ENCODE measurements around the gene CDC5L.

The CDC5L gene

DNA sequence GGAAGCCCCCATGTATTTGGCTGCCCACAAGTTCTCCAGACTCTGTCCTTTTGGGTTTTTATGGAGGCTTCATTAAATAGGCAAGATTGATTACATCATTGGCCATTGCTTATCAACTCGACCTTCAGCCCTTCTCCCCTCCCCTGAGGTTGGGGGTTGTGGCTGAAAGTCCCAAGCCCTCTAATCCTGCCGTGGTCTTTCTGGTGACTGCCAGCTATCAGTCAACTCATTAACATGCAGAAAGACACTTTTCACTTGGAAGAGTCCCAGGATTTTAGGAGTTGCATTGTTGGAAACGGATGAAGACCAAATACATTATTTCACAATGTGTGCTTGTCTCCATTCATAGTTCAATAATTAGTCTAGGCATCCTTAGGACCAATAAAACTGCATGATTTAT is 9.5 kb downstream of the CDC5L start:
- Mint-ChIP-seq H3K27me3 (no peaks in the 10 kb centered on the region), H3K4me3 (no peak overlapping the region), H3K27ac (no peak overlapping the region), H3K4me1 (peaks cover 42% of the 10 kb centered on the region), H3K9me3 (no peaks in the 10 kb centered on the region)
- ATAC-seq = no peak
- DNase-seq = no peak

- H3K9me3 Mint-ChIP-seq = no peaks in the 10 kb centered on the region
- H3K4me3 Mint-ChIP-seq = no peak overlapping the region
- ATAC-seq (no peak), DNase-seq (no peak)
- H3K27ac Mint-ChIP-seq = no peak overlapping the region
- H3K4me1 Mint-ChIP-seq = peaks cover 38% of the 10 kb centered on the region
- no peaks in the 10 kb centered on the region for H3K27me3 Mint-ChIP-seq
Measured at GRCh38 chr6:44397424-44398164, 10.1 kb downstream of the CDC5L start.

- Mint-ChIP-seq H3K27ac (peak overlapping the region; percentile 42 to 90), H3K4me1 (peaks cover 38% of the 10 kb centered on the region), H3K27me3 (no peaks in the 10 kb centered on the region), H3K9me3 (no peaks in the 10 kb centered on the region), H3K4me3 (peak overlapping the region; percentile 35 to 57)
- no peak for ATAC-seq
- no peak for DNase-seq
Measured at GRCh38 chr6:44399991-44400390, 12.5 kb downstream of the CDC5L start.

DNA sequence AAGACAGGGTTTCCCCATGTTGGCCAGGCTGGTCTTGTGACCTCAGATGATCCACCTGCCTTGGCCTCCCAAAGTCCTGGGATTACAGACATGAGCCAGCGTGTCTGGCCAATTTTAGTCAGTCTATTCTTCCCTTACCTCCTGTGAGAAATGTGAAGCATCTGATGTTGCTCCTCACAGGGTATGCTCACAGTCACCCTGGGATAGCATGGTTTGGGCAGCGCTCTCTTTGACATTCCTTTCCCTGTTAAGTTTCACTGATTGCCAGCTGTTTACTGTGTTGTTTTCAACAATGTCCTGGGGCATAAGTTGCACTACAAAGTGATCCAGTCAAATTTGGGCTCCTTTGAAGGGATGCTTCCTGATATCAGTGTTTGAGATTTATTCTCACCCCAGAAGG is 13.1 kb downstream of the CDC5L start:
- H3K4me1 Mint-ChIP-seq = peaks cover 36% of the 10 kb centered on the region
- H3K27me3 Mint-ChIP-seq = no peaks in the 10 kb centered on the region

GRCh38 chr6:44401138-44401537 is 13.6 kb downstream of the CDC5L start:
- H3K4me3 Mint-ChIP-seq = no peak overlapping the region
- DNase-seq (no peak), ATAC-seq (no peak)
- H3K27me3 Mint-ChIP-seq = no peaks in the 10 kb centered on the region
- peaks cover 36% of the 10 kb centered on the region for H3K4me1 Mint-ChIP-seq
- H3K9me3 Mint-ChIP-seq = no peaks in the 10 kb centered on the region
- no peak overlapping the region for H3K27ac Mint-ChIP-seq

More for the DNA sequence above, 13.1 kb downstream of the CDC5L start:
- no peak for ATAC-seq
- Mint-ChIP-seq H3K9me3 (no peaks in the 10 kb centered on the region), H3K4me3 (no peak overlapping the region), H3K27ac (no peak overlapping the region)
- no peak for DNase-seq

DNA sequence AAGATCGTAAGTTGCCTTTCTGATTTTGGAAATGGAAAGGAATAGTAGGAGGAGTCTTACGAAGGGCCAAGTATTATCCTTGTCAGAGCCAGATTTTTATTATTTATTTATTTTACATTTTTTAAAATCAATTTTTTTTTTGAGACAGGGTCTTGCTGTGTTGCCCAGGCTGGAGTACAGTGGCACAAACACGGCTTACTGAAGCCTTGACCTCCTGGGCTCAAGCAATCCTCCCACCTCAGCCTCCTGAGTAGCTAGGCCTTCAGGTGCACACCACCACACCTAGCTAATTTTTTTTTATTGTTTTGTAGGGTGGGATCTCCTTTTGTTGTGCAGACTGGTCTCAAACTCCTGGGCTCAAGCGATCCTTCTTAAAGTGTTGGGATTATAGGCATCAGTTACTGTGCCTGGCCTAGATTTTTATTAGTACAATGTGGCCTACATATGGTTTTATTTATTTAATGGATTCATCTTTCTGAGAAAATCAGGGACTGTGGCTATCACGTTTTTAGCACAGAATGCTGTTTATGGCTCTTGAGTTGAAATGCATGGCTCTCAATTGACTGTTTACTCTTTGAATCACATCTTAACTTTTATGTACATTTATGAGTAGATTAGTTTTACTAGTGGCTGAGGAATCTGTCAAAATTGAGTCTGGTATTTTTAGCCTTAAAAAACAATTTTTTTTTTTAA is 16.7 kb downstream of the CDC5L start:
- H3K4me3 Mint-ChIP-seq = no peak overlapping the region
- H3K4me1 Mint-ChIP-seq = peaks cover 44% of the 10 kb centered on the region
- no peak overlapping the region for H3K27ac Mint-ChIP-seq
- no peaks in the 10 kb centered on the region for H3K27me3 Mint-ChIP-seq
- H3K9me3 Mint-ChIP-seq = no peaks in the 10 kb centered on the region
- no peak for DNase-seq
- ATAC-seq = no peak

DNA sequence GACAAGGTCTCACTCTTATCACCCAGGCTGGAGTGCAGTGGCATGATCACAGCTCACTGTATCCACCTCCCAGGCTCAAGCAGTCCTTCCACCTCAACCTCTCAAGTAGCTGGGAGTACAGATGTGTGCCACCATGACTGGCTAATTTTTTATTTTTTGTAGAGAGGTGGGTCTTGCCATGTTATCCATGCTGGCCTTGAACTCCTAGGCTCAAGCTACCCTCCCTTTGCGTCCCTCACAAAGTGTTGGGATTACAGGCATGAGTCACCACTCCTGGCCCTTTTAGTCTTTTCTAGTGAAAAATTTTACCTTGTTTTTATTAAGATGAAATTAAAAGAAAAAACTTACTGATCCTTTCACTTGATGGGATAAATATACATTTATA is 17.2 kb downstream of the CDC5L start:
- Mint-ChIP-seq H3K4me1 (peaks cover 38% of the 10 kb centered on the region), H3K4me3 (no peak overlapping the region), H3K27me3 (no peaks in the 10 kb centered on the region), H3K27ac (no peak overlapping the region), H3K9me3 (peaks cover 0 to 1% of the 10 kb centered on the region in 2 donors)
- ATAC-seq (no peak), DNase-seq (no peak)

DNA sequence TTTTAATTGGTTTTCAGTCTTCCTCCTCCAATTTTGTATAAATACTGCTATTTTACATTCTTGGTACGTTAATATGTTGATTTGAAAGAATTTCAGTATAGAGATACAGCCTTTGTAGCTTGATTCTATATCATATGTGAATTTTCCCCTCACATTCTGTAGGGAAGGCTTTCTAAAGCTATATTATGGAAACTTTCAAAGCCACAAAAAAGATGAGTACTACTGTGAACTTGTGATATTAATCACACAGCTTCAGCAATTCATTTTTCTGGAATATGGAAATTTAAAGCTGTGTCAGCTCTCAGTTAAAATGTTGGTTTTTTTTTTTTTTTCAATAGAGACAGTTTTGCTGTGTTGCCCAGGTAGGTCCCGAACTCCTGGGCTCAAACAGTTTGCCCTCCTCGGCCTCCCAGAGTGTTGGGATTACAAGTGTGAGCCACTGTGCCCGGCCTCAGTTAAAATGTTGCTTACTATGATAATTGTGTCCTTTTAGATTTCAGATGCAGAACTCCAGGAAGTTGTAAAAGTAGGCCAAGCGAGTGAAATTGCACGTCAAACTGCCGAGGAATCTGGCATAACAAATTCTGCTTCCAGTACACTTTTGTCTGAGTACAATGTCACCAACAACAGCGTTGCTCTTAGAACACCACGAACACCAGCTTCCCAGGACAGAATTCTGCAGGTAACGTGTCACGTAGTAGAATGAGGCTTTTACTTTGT is 20.6 kb downstream of the CDC5L start:
- Mint-ChIP-seq H3K4me1 (peaks cover 34% of the 10 kb centered on the region), H3K27ac (peak overlapping the region in 1 of 2 donors; percentile 48), H3K27me3 (no peaks in the 10 kb centered on the region), H3K4me3 (no peak overlapping the region), H3K9me3 (peaks cover 5 to 9% of the 10 kb centered on the region in 2 donors)
- no peak for DNase-seq
- no peak for ATAC-seq

GRCh38 chr6:44409207-44409794 is 21.8 kb downstream of the CDC5L start:
- Mint-ChIP-seq H3K9me3 (peaks cover 5 to 9% of the 10 kb centered on the region in 2 donors), H3K27me3 (no peaks in the 10 kb centered on the region), H3K4me3 (no peak overlapping the region), H3K27ac (no peak overlapping the region), H3K4me1 (peaks cover 30% of the 10 kb centered on the region)
- ATAC-seq (no peak), DNase-seq (no peak)

GRCh38 chr6:44410363-44410762 is 22.9 kb downstream of the CDC5L start:
- peak overlapping the region in 1 of 2 donors; percentile 37 for H3K27ac Mint-ChIP-seq
- H3K4me3 Mint-ChIP-seq = no peak overlapping the region
- H3K9me3 Mint-ChIP-seq = peaks cover 5 to 9% of the 10 kb centered on the region in 2 donors
- no peaks in the 10 kb centered on the region for H3K27me3 Mint-ChIP-seq
- no peak for DNase-seq
- H3K4me1 Mint-ChIP-seq = peaks cover 39% of the 10 kb centered on the region
- ATAC-seq = no peak

- H3K9me3 Mint-ChIP-seq = peaks cover 5 to 9% of the 10 kb centered on the region in 2 donors
- ATAC-seq (no peak), DNase-seq (no peak)
- H3K27ac Mint-ChIP-seq = no peak overlapping the region
- no peak overlapping the region for H3K4me3 Mint-ChIP-seq
- H3K27me3 Mint-ChIP-seq = no peaks in the 10 kb centered on the region
- peaks cover 46% of the 10 kb centered on the region for H3K4me1 Mint-ChIP-seq
Measured at GRCh38 chr6:44411141-44411540, 23.6 kb downstream of the CDC5L start.

DNA sequence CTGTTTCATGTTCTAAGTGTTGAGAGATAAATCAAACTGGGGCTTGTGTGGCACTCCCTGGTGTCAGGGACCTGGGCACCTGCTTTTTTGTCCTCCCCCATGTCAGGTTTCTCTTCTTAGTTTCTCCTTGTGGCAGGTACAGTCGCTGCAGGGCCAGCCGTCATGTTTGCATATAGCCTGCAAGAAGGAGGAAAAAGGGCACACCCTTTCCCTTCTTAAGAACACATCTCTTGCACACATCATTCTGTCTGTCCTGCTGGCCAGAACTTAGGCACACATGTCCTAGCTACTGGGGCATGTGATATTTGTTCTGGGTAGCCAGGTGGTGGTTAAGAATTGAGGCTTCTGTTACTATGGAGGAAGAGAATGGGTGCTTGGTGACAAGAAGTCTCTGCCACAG is 27.9 kb downstream of the CDC5L start:
- ATAC-seq = no peak
- Mint-ChIP-seq H3K4me1 (peaks cover 33% of the 10 kb centered on the region), H3K4me3 (no peak overlapping the region), H3K27ac (peak overlapping the region in 1 of 2 donors; percentile 45), H3K9me3 (peaks cover 0 to 8% of the 10 kb centered on the region in 2 donors), H3K27me3 (no peaks in the 10 kb centered on the region)
- no peak for DNase-seq

DNA sequence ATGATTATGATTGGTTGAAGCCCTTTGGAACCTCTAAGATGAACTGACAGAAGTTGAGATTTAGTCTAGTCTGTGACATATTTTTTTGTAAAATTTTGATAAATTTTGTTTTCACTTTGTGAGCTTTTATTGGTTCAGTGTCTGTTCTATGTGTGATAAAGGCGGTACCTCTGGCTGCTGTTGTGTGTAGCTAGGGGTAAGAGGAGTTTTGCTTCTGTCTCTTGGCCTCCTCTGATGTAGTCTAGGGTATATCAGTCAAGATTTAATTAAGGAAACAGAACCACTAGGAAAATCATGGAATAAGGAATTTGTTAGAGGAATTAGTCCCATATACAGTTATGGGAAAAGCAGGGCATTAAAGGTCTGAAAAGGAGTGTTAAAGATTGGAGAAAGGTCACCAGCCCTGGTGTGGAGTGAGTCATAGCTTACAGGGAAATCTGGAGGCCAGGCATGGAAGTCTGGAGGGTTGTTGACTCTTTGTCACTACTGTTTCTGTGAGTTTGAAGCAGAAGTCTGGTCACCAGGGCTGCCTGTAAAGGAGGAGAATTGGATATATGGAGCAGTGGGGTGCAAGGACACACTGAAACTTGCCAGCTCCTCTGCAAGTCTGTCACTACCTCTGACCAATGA is 28.5 kb downstream of the CDC5L start:
- ATAC-seq (no peak), DNase-seq (no peak)
- Mint-ChIP-seq H3K27me3 (no peaks in the 10 kb centered on the region), H3K4me3 (no peak overlapping the region), H3K4me1 (peaks cover 31% of the 10 kb centered on the region), H3K27ac (no peak overlapping the region), H3K9me3 (peaks cover 0 to 8% of the 10 kb centered on the region in 2 donors)

DNA sequence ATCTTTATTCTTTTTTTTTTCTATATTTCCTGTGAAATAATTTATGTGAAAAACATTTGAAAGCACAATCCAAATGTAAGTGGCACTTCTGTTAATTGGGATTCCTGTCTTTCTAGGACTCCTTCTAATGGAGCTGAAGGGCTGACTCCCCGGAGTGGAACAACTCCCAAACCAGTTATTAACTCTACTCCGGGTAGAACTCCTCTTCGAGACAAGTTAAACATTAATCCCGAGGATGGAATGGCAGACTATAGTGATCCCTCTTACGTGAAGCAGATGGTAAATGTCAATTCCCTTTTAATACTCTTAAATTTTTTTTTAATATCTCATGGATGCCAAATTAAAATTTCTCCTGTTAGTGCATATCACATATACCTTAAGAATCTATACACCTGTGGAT is 35.0 kb downstream of the CDC5L start:
- ATAC-seq (no peak), DNase-seq (no peak)
- H3K9me3 Mint-ChIP-seq = no peaks in the 10 kb centered on the region
- no peak overlapping the region for H3K27ac Mint-ChIP-seq
- no peaks in the 10 kb centered on the region for H3K27me3 Mint-ChIP-seq
- H3K4me3 Mint-ChIP-seq = no peak overlapping the region
- no peaks in the 10 kb centered on the region for H3K4me1 Mint-ChIP-seq

- DNase-seq = no peak
- ATAC-seq = no peak
- Mint-ChIP-seq H3K4me3 (no peak overlapping the region), H3K9me3 (no peaks in the 10 kb centered on the region), H3K4me1 (no peaks in the 10 kb centered on the region), H3K27ac (no peak overlapping the region), H3K27me3 (no peaks in the 10 kb centered on the region)
Measured at GRCh38 chr6:44423306-44423705, 35.8 kb downstream of the CDC5L start.

All from stimulated activated naive CD8-positive, alpha-beta T cell treated with anti-CD3 and anti-CD28 coated beads, Interleukin-15, amount 100 ng/mL, for 72 hours (primary cell).